Activated CD4-positive, alpha-beta memory T cell treated with anti-CD3 and anti-CD28 coated beads for 36 hours (primary cell): ENCODE measurements around the gene ZNF655. TPM values are rescaled to one million over a fixed set of nuclear protein-coding genes. Genes with fewer than 3 reads are reported as not detected.
"Not testable (repeated sequence)": the region's sequence is repeated elsewhere in the genome, so short reads cannot be mapped to it uniquely, and the experiment has no call there.

ENCODE experiments used
- CTCF ChIA-PET: fragments of 350-600 bp; sonication (Branson Sonifier 250); formaldehyde crosslinking; loops from one replicate; lab custom pipeline; 2021; ENCODE audit warnings: antibody characterized with exemption, inconsistent platforms; lab: Charles Lee
- POLR2A ChIA-PET: fragments of 350-600 bp; sonication (Branson Sonifier 250); formaldehyde crosslinking; loops from one replicate; lab custom pipeline; 2021; ENCODE audit warnings: antibody characterized with exemption; lab: Charles Lee
- DNase-seq: peaks from one replicate; pipeline ENCODE4 v3.0.0-alpha.2; 2020
- H3K27ac Mint-ChIP-seq: one replicate; pipeline ENCODE4 v1.8.0; 2021; ENCODE audit warnings: mixed read lengths
- H3K27me3 Mint-ChIP-seq: one replicate; pipeline ENCODE4 v1.8.0; 2021; ENCODE audit warnings: mixed read lengths
- H3K36me3 Mint-ChIP-seq: one replicate; pipeline ENCODE4 v1.8.0; 2021; ENCODE audit warnings: mixed read lengths
- H3K4me1 Mint-ChIP-seq: one replicate; pipeline ENCODE4 v1.8.0; 2021; ENCODE audit warnings: low read depth, mixed read lengths
- H3K4me3 Mint-ChIP-seq: one replicate; pipeline ENCODE4 v1.8.0; 2021; ENCODE audit warnings: mild to moderate bottlenecking, mixed read lengths
- H3K9me3 Mint-ChIP-seq: one replicate; pipeline ENCODE4 v1.8.0; 2021; ENCODE audit warnings: mixed read lengths
- intact Hi-C: fragments of 100-400 bp; cut with micrococcal nuclease; formaldehyde crosslinking; loops from one replicate; pipeline ENCODE4 v1.15.1; 2023
- total RNA-seq, 2 experiments: library from RNA; stranded (reverse); gene quantifications; one replicate each; pipeline ENCODE4 v1.2.3, GENCODE V29; 2021

The ZNF655 gene
- total RNA-seq, 2 experiments from 2014 or later: 47.9 to 49.8 TPM

- intact Hi-C loops, H3K27me3 Mint-ChIP-seq, H3K4me1 Mint-ChIP-seq, DNase-seq, H3K27ac Mint-ChIP-seq, CTCF ChIA-PET, H3K4me3 Mint-ChIP-seq, POLR2A ChIA-PET: not testable (repeated sequence)
- peaks cover 27% of the 10 kb centered on the region for H3K36me3 Mint-ChIP-seq
- H3K9me3 Mint-ChIP-seq: peaks cover 19% of the 10 kb centered on the region
These were observed 13.1 kb upstream of the ZNF655 start for GRCh38 chr7:99545308-99545707.

DNA sequence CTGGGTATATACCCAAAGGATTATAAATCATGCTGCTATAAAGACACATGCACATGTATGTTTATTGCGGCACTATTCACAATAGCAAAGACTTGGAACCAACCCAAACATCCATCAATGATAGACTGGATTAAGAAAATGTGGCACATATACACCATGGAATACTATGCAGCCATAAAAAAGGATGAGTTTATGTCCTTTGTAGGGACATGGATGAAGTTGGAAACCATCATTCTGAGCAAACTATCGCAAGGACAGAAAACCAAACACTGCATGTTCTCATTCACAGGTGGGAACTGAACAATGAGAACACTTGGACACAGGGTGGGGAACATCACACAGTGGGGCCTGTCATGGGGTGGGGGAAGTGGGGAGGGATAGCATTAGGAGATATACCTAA is 8.9 kb upstream of the ZNF655 start:
- H3K9me3 Mint-ChIP-seq, H3K4me3 Mint-ChIP-seq, H3K27ac Mint-ChIP-seq, CTCF ChIA-PET, H3K27me3 Mint-ChIP-seq, DNase-seq, POLR2A ChIA-PET, intact Hi-C loops: not testable (repeated sequence)
- H3K4me1 Mint-ChIP-seq: peaks cover 19% of the 10 kb centered on the region
- peaks cover 27% of the 10 kb centered on the region for H3K36me3 Mint-ChIP-seq

GRCh38 chr7:99551334-99551733 is 7.1 kb upstream of the ZNF655 start:
- Mint-ChIP-seq H3K27ac (peak overlapping the region; percentile 71), H3K36me3 (peaks cover 34% of the 10 kb centered on the region), H3K4me3 (peak overlapping the region; percentile 91), H3K9me3 (peaks cover 3% of the 10 kb centered on the region), H3K27me3 (no peaks in the 10 kb centered on the region), H3K4me1 (peaks cover 24% of the 10 kb centered on the region)
- no peak for DNase-seq
- intact Hi-C loops: loop anchor here (10.0 kb wide), 1 partner anchor 147 kb away; the partner anchor contains the start of genes BUD31 and PDAP1
- ChIA-PET CTCF (no interaction called here), POLR2A (interaction anchor here (1.2 to 1.7 kb wide), 2 partner anchors 51 to 65 kb away, joined by 7 to 8 read pairs; partner anchors contain the start of genes ZNF394 and ZSCAN25)

GRCh38 chr7:99551767-99552463 is 6.5 kb upstream of the ZNF655 start, which contains the start of gene FAM200A:
TSS of gene FAM200A (minus strand) at chr7:99552114. CDS start at chr7:99548407, 3,707 bp downstream.
- CTCF ChIA-PET: interaction anchor here (0.8 kb wide), 1 partner anchor 27 kb away, joined by 4 read pairs; no protein-coding TSS in a partner anchor
- intact Hi-C loops: loop anchor here (1.0 to 10.0 kb wide), 2 partner anchors 52 to 147 kb away; partner anchors contain the start of genes BUD31, PDAP1 and ZNF394
- DNase-seq: peak; percentile 89
- Mint-ChIP-seq H3K36me3 (peaks cover 29% of the 10 kb centered on the region), H3K9me3 (peaks cover 3% of the 10 kb centered on the region), H3K27ac (peak within 1 kb of the TSS; percentile 71), H3K4me3 (peak within 1 kb of the TSS; percentile 91), H3K4me1 (peaks cover 26% of the 10 kb centered on the region), H3K27me3 (no peaks in the 10 kb centered on the region)
- POLR2A ChIA-PET: interaction anchor here (0.9 to 1.7 kb wide), 3 partner anchors 12 to 64 kb away, joined by 3 to 8 read pairs (median 7); partner anchors contain the start of genes ZNF394 and ZSCAN25

- ChIA-PET CTCF (no interaction called here), POLR2A (interaction anchor here (1.1 kb wide), 1 partner anchor 53 kb away, joined by 3 read pairs; the partner anchor contains the start of gene ZNF394)
- peaks cover 32% of the 10 kb centered on the region for H3K4me1 Mint-ChIP-seq
- peaks cover 32% of the 10 kb centered on the region for H3K36me3 Mint-ChIP-seq
- H3K9me3 Mint-ChIP-seq: peaks cover 3% of the 10 kb centered on the region
- no peak overlapping the region for H3K27ac Mint-ChIP-seq
- no peak for DNase-seq
- intact Hi-C loops: loop anchor here (10.0 kb wide), 1 partner anchor 148 kb away; the partner anchor contains the start of genes BUD31 and PDAP1
- no peaks in the 10 kb centered on the region for H3K27me3 Mint-ChIP-seq
- H3K4me3 Mint-ChIP-seq: no peak overlapping the region
These were observed 5.4 kb upstream of the ZNF655 start for GRCh38 chr7:99553039-99553438.

DNA sequence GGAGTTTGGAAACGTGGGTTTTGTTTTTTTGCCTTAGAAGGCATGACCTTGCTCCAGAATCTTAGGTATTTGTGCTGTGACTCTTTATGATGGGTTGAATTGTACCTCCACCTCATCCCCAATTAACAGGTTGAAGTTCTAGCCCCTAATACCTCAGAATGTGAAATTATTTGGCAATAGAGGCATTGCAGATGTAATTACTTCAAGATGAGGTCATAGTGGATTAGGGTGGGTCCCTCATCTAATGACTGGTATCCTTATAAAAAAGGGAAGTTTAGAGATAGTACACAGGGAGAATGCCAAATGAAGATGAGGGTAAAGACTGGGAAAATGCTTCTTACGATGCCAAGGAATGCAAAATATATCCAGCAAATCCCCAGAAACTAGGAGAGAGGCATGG is 3.5 kb upstream of the ZNF655 start:
- CTCF ChIA-PET: no interaction called here
- POLR2A ChIA-PET: no interaction called here
- no peak for DNase-seq
- no peaks in the 10 kb centered on the region for H3K9me3 Mint-ChIP-seq
- no peak overlapping the region for H3K27ac Mint-ChIP-seq
- H3K27me3 Mint-ChIP-seq: no peaks in the 10 kb centered on the region
- intact Hi-C loops: loop anchor here (10.0 kb wide), 1 partner anchor 150 kb away; the partner anchor contains the start of genes BUD31 and PDAP1
- no peak overlapping the region for H3K4me3 Mint-ChIP-seq
- H3K36me3 Mint-ChIP-seq: peaks cover 26% of the 10 kb centered on the region
- peaks cover 32% of the 10 kb centered on the region for H3K4me1 Mint-ChIP-seq

DNA sequence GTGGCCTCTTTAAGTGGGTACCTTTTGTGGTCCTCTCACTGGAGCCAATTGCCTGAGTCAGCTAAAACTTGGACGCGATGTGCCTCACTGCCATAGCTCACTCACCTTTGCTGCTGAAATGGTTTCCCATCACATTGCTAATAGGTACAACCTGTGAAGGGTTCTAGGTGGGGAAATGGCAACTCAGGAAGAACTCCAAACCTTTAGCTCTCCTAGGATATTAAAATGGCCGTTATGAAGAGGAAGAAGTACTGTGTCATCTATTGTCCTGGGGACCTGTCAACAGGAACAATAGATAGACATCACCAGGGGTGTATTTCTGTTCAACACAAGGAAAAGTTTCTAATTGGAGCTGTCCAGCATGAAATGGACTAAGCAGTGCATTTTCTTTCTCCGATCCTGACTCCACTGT is 1.2 kb upstream of the ZNF655 start:
- ChIA-PET POLR2A (interaction anchor here (1.8 to 2.9 kb wide), 5 partner anchors 53 to 149 kb away, joined by 4 to 13 read pairs (median 7); partner anchors contain the start of genes BUD31, CPSF4, PDAP1 and PTCD1), CTCF (interaction anchor here (0.7 to 1.7 kb wide), 2 partner anchors 353 to 357 kb away, joined by 3 read pairs; no protein-coding TSS in a partner anchor)
- H3K36me3 Mint-ChIP-seq: peaks cover 37% of the 10 kb centered on the region
- H3K4me1 Mint-ChIP-seq: peaks cover 40% of the 10 kb centered on the region
- peak overlapping the region; percentile 97 for H3K4me3 Mint-ChIP-seq
- DNase-seq: no peak
- intact Hi-C loops: loop anchor here (10.0 kb wide), 1 partner anchor 152 kb away; the partner anchor contains the start of genes BUD31 and PDAP1
- H3K27ac Mint-ChIP-seq: peak overlapping the region; percentile 97
- no peaks in the 10 kb centered on the region for H3K9me3 Mint-ChIP-seq
- H3K27me3 Mint-ChIP-seq: no peaks in the 10 kb centered on the region

GRCh38 chr7:99557940-99558305 is 519 bp upstream of the ZNF655 start:
- no peaks in the 10 kb centered on the region for H3K27me3 Mint-ChIP-seq
- CTCF ChIA-PET: interaction anchor here (0.7 to 1.7 kb wide), 2 partner anchors 352 to 356 kb away, joined by 3 read pairs; no protein-coding TSS in a partner anchor

DNA sequence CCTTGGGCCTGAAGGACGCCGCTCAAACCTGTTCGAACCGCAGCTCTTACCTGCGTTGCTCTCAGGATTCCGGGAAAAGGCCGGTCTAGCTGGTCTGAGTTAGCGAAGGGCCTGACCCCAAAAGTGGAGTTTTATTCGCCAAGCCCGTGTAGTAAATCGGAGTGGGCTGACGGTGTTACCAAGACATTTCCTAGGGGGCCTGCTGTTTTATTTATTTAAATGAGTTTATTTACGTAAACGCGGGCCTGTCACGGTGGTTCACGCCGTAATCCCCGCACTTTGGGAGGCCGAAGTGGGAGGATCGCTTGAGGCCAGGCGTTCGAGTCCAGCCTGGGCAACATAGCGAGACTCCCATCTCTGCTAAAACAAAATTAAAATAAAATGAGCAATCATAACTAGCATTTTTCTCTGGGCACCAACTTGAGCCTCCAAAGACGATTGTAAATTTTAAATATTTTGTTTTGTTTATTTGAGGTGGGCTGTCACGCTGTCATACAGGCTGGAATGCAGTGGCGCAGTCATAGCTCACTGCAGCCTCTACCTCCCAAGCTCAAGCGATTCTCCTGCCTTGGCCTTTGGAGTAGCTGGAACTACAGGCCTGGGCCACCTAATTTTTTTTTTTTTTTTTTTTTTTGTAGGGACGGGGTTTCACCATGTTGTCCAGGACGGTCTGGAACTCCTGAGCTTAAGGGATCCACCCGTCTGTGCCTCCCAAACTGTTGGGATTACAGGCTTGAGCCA is 903 bp downstream of the ZNF655 start:
- no peak for DNase-seq
- intact Hi-C loops: loop anchor here (2.0 to 10.0 kb wide), 2 partner anchors 57 to 155 kb away; partner anchors contain the start of genes BUD31, PDAP1 and ZSCAN25
- Mint-ChIP-seq H3K27me3 (no peaks in the 10 kb centered on the region), H3K27ac (peak overlapping the region; percentile 97), H3K9me3 (no peaks in the 10 kb centered on the region), H3K4me3 (peak overlapping the region; percentile 97), H3K4me1 (peaks cover 51% of the 10 kb centered on the region), H3K36me3 (peaks cover 48% of the 10 kb centered on the region)
- ChIA-PET POLR2A (interaction anchor here (0.6 to 2.9 kb wide), 7 partner anchors 8 to 93 kb away, joined by 3 to 13 read pairs (median 4); partner anchors contain the start of genes ZKSCAN5 and ZNF394), CTCF (interaction anchor here (1.7 kb wide), 1 partner anchor 355 kb away, joined by 3 read pairs; no protein-coding TSS in a partner anchor)

More at GRCh38 chr7:99557940-99558305, 519 bp upstream of the ZNF655 start:
- H3K9me3 Mint-ChIP-seq: no peaks in the 10 kb centered on the region
- H3K27ac Mint-ChIP-seq: peak overlapping the region; percentile 97
- DNase-seq: no peak
- H3K36me3 Mint-ChIP-seq: peaks cover 42% of the 10 kb centered on the region
- intact Hi-C loops: loop anchor here (2.0 to 10.0 kb wide), 2 partner anchors 59 to 153 kb away; partner anchors contain the start of genes BUD31, PDAP1 and ZSCAN25
- H3K4me1 Mint-ChIP-seq: peaks cover 41% of the 10 kb centered on the region
- H3K4me3 Mint-ChIP-seq: peak overlapping the region; percentile 97
- POLR2A ChIA-PET: interaction anchor here (0.5 to 2.9 kb wide), 10 partner anchors 53 to 544 kb away, joined by 3 to 13 read pairs (median 6); partner anchors contain the start of genes AP4M1, BUD31, CPSF4 and PDAP1

DNA sequence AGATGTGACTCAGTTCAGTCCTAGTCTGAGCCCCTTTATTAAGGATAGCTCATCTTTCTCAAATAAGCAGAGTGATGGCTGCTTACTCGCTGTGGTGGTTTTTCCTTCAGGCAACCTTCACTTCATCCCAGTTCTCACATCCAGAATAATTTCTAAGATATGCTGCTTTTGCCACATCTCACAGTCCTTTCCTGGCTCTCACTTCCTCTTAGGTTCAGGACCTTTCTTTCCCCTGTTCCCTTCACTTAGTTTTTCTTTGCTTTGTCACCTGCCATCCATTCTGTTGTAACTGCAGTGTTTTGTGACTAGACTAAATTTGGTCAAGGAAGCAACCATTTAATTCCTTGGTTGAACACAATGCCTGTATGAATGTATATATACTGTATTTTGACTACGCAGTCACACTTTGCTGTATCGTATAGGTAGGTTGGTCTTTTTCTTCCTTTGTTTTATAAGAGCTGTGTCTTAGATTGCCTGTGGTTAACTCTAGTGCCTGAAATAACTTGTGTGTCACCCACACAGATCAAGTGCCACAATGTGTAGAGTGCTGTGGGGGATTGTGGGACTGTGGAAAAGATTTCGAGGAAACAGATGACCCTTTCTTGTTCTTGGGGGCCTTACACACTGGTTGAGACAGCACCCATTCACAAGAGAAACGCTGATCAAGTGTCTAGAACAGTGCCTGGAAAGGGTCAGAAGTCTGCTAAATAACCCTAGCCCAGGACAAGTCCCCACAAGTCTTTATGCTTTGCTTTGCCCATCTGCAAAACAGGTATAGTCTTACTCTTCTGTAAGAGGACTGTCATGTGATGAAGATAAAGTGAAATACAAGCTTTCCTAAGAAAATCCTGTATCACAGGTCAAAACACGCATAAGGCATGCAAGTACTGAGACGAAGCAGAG is 2.6 kb downstream of the ZNF655 start:
- peak overlapping the region; percentile 40 for H3K4me3 Mint-ChIP-seq
- intact Hi-C loops: no loop called here
- peak overlapping the region; percentile 38 for H3K27ac Mint-ChIP-seq
- no peak for DNase-seq
- H3K36me3 Mint-ChIP-seq: peaks cover 54% of the 10 kb centered on the region
- POLR2A ChIA-PET: no interaction called here
- no peaks in the 10 kb centered on the region for H3K27me3 Mint-ChIP-seq
- CTCF ChIA-PET: no interaction called here
- no peaks in the 10 kb centered on the region for H3K9me3 Mint-ChIP-seq
- peaks cover 49% of the 10 kb centered on the region for H3K4me1 Mint-ChIP-seq
